B cell (primary cell): ENCODE data around the gene TREM1. TPM values are rescaled to one million over a fixed set of nuclear protein-coding genes. Genes with fewer than 3 reads are reported as not detected.

Source experiments
- ATAC-seq: fragments of 200-7000 bp; cut with Tn5 transposase; one replicate; pipeline ENCODE4 v1.10.0; 2021; ENCODE audit warnings: low read depth, mild to moderate bottlenecking, moderate number of reproducible peaks, moderate library complexity
- CTCF ChIA-PET: fragments of 350-600 bp; sonication (Branson Sonifier 250); formaldehyde crosslinking; loops from one replicate; lab custom pipeline; 2021; ENCODE audit warnings: antibody characterized with exemption, inconsistent platforms; lab: Charles Lee
- POLR2A ChIA-PET: fragments of 350-600 bp; sonication (Branson Sonifier 250); formaldehyde crosslinking; loops from one replicate; lab custom pipeline; 2021; ENCODE audit warnings: antibody characterized with exemption; lab: Charles Lee
- DNase-seq: peaks from one replicate; pipeline ENCODE4 v3.0.0; 2013
- H2AFZ ChIP-seq: 2 replicates; pipeline ENCODE4 v1.6.1; 2012; ENCODE audit warnings: mild to moderate bottlenecking, low read depth, low read length; ENCODE audit not compliant: insufficient read depth, poor library complexity, severe bottlenecking
- H3K27ac ChIP-seq, 2 donors: 1 replicate in 1 of 2; 2 replicates in 1 of 2; pipeline ENCODE4 v1.5.1; 2012 to 2013; ENCODE audit warnings: low read length in 2 of 2, mild to moderate bottlenecking in 2 of 2, moderate library complexity in 1 of 2
- H3K27me3 ChIP-seq, 4 experiments: fragments of 200-600 bp in 1 of 4; sonication (generic) in 1 of 4; replicated peaks in 1 of 4; 1 replicate in 2 of 4; 2 replicates in 2 of 4; pipeline versions ENCODE4 v1.6.1 to v1.7.0; 2013 to 2016; ENCODE audit warnings: low read length in 3 of 4, mild to moderate bottlenecking in 2 of 4, mixed read lengths in 1 of 4, moderate library complexity in 1 of 4; ENCODE audit not compliant: insufficient read depth in 4 of 4, control insufficient read depth in 3 of 4; ENCODE audit errors: control extremely low read depth in 1 of 4
- H3K36me3 ChIP-seq, 2 experiments: replicated peaks in 1 of 2; 1 replicate in 1 of 2; 2 replicates in 1 of 2; pipeline versions ENCODE4 v1.6.1 to v1.7.1; 2013; ENCODE audit warnings: low read length in 1 of 2; ENCODE audit not compliant: insufficient read depth in 2 of 2, control insufficient read depth in 1 of 2; ENCODE audit errors: control extremely low read depth in 1 of 2, extremely low read depth in 1 of 2
- H3K4me1 ChIP-seq, 2 donors: fragments of 200-600 bp in 1 of 2; sonication (generic) in 1 of 2; 1 replicate in 1 of 2; 2 replicates in 1 of 2; pipeline versions ENCODE4 v1.5.1 to v1.6.1; 2013 to 2017; ENCODE audit warnings: low read length in 2 of 2; ENCODE audit not compliant: control insufficient read depth in 2 of 2, insufficient read depth in 2 of 2
- H3K4me2 ChIP-seq: replicated peaks from 2 replicates; pipeline ENCODE3; 2012; ENCODE audit warnings: mild to moderate bottlenecking, low read depth, low read length; ENCODE audit not compliant: poor library complexity, severe bottlenecking
- H3K4me3 ChIP-seq, 5 experiments: fragments of 200-600 bp in 1 of 5; sonication (generic) in 1 of 5; 1 replicate in 3 of 5; 2 replicates in 2 of 5; pipeline versions ENCODE4 v1.5.1 to v1.7.0; 2011 to 2016; ENCODE audit warnings: low read length in 4 of 5, mild to moderate bottlenecking in 4 of 5, low read depth in 2 of 5, control low read depth in 1 of 5, moderate library complexity in 1 of 5; ENCODE audit not compliant: insufficient read depth in 1 of 5; ENCODE audit errors: control extremely low read depth in 1 of 5, extremely low read depth in 1 of 5
- H3K79me2 ChIP-seq: fragments of 200-600 bp; sonication (generic); one replicate; pipeline ENCODE4 v1.6.0; 2016; ENCODE audit warnings: low read length; ENCODE audit not compliant: control insufficient read depth, insufficient read depth
- H3K9ac ChIP-seq: fragments of 200-600 bp; sonication (generic); 2 replicates; pipeline ENCODE4 v1.6.1; 2017; ENCODE audit warnings: mild to moderate bottlenecking, low read length, moderate library complexity
- H3K9me3 ChIP-seq, 3 donors: one replicate each; pipeline versions ENCODE4 v1.6.1 to v1.7.1; 2013; ENCODE audit warnings: low read length in 2 of 3; ENCODE audit not compliant: control insufficient read depth in 2 of 3, insufficient read depth in 1 of 3; ENCODE audit errors: control extremely low read depth in 1 of 3
- H4K20me1 ChIP-seq: 2 replicates; pipeline ENCODE4 v1.6.0; 2012; ENCODE audit warnings: mild to moderate bottlenecking, low read length; ENCODE audit not compliant: insufficient read depth, control insufficient read depth, poor library complexity, severe bottlenecking
- H3K27ac Mint-ChIP-seq: one replicate; pipeline ENCODE4 v1.8.0; 2021; ENCODE audit warnings: mixed read lengths
- H3K27me3 Mint-ChIP-seq: one replicate; pipeline ENCODE4 v1.8.0; 2021; ENCODE audit warnings: mixed read lengths
- H3K4me1 Mint-ChIP-seq: one replicate; pipeline ENCODE4 v1.8.0; 2021; ENCODE audit warnings: mixed read lengths
- H3K4me3 Mint-ChIP-seq: one replicate; pipeline ENCODE4 v1.8.0; 2021; ENCODE audit warnings: mixed read lengths
- H3K9me3 Mint-ChIP-seq: one replicate; pipeline ENCODE4 v1.8.0; 2022; ENCODE audit warnings: mixed read lengths; ENCODE audit not compliant: insufficient read depth
- CTCF ChIP-seq: fragments of 200-600 bp; IDR thresholded peaks from one replicate; pipeline ENCODE4 v1.8.0; 2022; ENCODE audit warnings: antibody characterized with exemption, mild to moderate bottlenecking
- EZH2 ChIP-seq: IDR thresholded peaks from 2 replicates; pipeline ENCODE4 v1.6.1; 2012; ENCODE audit warnings: borderline replicate concordance, low read depth, mild to moderate bottlenecking, moderate library complexity, low read length; ENCODE audit not compliant: insufficient read depth, poor library complexity, severe bottlenecking
- WGBS: methylation state at CpG from one replicate; pipeline ENCODE4 v1.1.5; 2013; ENCODE audit warnings: missing lambda C conversion rate; ENCODE audit not compliant: insufficient coverage; 5-methylcytosine and 5-hydroxymethylcytosine counted together
- intact Hi-C: fragments of 100-400 bp; cut with micrococcal nuclease; formaldehyde crosslinking; loops from one replicate; pipeline ENCODE4 v1.10.0; 2022
- polyA plus RNA-seq: library from polyadenylated mRNA; depleted of rRNA; stranded (reverse); fragments of >200 nt; gene quantifications from 2 replicates; pipeline ENCODE4 v1.2.3, GENCODE V29; 2012
- total RNA-seq, 2 donors: library from RNA; stranded (reverse); fragments of 120-200 nt in 1 of 2; gene quantifications; 1 replicate in 1 of 2; 2 replicates in 1 of 2; pipeline versions ENCODE4 v1.2.3 to v1.2.4, GENCODE V29; 2013 to 2022

Gene TREM1
- total and polyA plus RNA-seq, 2 donors (not counting 1 experiment from before 2014, with no cell fraction given) = 1.9 TPM; not detected in 1

GRCh38 chr6:41283600-41283999 lies 2.9 kb downstream of the TREM1 start:
- CTCF ChIA-PET = no interaction called here
- POLR2A ChIA-PET = no interaction called here
- no peak overlapping the region for H3K27ac ChIP-seq
- no peak overlapping the region for H3K4me3 ChIP-seq
- peaks cover 0 to 2% (median 0%) of the 10 kb centered on the region in 4 experiments for H3K27me3 ChIP-seq
- no peak overlapping the region for H3K4me2 ChIP-seq
- H3K9me3 ChIP-seq = no peaks in the 10 kb centered on the region
- Mint-ChIP-seq H3K9me3 (no peaks in the 10 kb centered on the region), H3K27me3 (peaks cover 11% of the 10 kb centered on the region), H3K4me3 (no peak overlapping the region), H3K27ac (no peak overlapping the region), H3K4me1 (peaks cover 14% of the 10 kb centered on the region)
- DNase-seq (no peak), ATAC-seq (no peak)
- 78% methylated on average over 3 of the region's 3 CpGs for WGBS
- H3K9ac ChIP-seq = no peak overlapping the region
- intact Hi-C loops = no loop called here
- TF ChIP-seq EZH2 = no peak
- no peaks in the 10 kb centered on the region for H3K79me2 ChIP-seq
- H2AFZ ChIP-seq = no peak overlapping the region
- H4K20me1 ChIP-seq = no peaks in the 10 kb centered on the region
- no peaks in the 10 kb centered on the region for H3K36me3 ChIP-seq
- peaks cover 10% of the 10 kb centered on the region in 2 donors for H3K4me1 ChIP-seq

- no peaks in the 10 kb centered on the region for H3K9me3 Mint-ChIP-seq
- H3K4me3 ChIP-seq = no peak overlapping the region
- H3K9ac ChIP-seq = no peak overlapping the region
- TF ChIP-seq CTCF (no peak), EZH2 (no peak)
- peaks cover 26% of the 10 kb centered on the region for H3K4me1 Mint-ChIP-seq
- no peak overlapping the region for H3K27ac Mint-ChIP-seq
- no peaks in the 10 kb centered on the region for H3K79me2 ChIP-seq
- CTCF ChIA-PET = interaction anchor here (0.9 to 1.1 kb wide), 2 partner anchors 26 to 95 kb away, joined by 3 to 4 read pairs; no protein-coding TSS in a partner anchor
- DNase-seq = no peak
- no peak overlapping the region for H3K4me3 Mint-ChIP-seq
- ATAC-seq = no peak
- peaks cover 6% of the 10 kb centered on the region for H3K27me3 Mint-ChIP-seq
- no peaks in the 10 kb centered on the region for H3K36me3 ChIP-seq
- no peak overlapping the region for H3K4me2 ChIP-seq
- intact Hi-C loops = no loop called here
- WGBS = 89% methylated on average over 1 of the region's 1 CpG
- peaks cover 12 to 28% of the 10 kb centered on the region in 2 donors for H3K4me1 ChIP-seq
- H3K27me3 ChIP-seq = peaks cover 0 to 2% (median 0%) of the 10 kb centered on the region in 4 experiments
- H3K9me3 ChIP-seq = no peaks in the 10 kb centered on the region
- POLR2A ChIA-PET = no interaction called here
- H3K27ac ChIP-seq = no peak overlapping the region
- H2AFZ ChIP-seq = no peak overlapping the region
- no peaks in the 10 kb centered on the region for H4K20me1 ChIP-seq
These were observed 6.0 kb downstream of the TREM1 start for GRCh38 chr6:41280381-41281057.
